ENCODE data around the gene MAMDC4.
A peak's percentile ranks its signal among the peaks of the same experiment; 100 is the strongest.

Gene MAMDC4

GRCh38 chr9:136898483-136899100 is 46.4 kb downstream of the MAMDC4 start:
- H3K4me3 Mint-ChIP-seq = no peak overlapping the region
- peaks cover 6% of the 10 kb centered on the region for H3K36me3 Mint-ChIP-seq
- H3K27me3 Mint-ChIP-seq = no peaks in the 10 kb centered on the region
- H3K4me1 Mint-ChIP-seq (ENCODE audit: low read depth) = peaks cover 46% of the 10 kb centered on the region
- H3K27ac Mint-ChIP-seq = no peak overlapping the region
- no peaks in the 10 kb centered on the region for H3K9me3 Mint-ChIP-seq (ENCODE audit: low read depth)

DNA sequence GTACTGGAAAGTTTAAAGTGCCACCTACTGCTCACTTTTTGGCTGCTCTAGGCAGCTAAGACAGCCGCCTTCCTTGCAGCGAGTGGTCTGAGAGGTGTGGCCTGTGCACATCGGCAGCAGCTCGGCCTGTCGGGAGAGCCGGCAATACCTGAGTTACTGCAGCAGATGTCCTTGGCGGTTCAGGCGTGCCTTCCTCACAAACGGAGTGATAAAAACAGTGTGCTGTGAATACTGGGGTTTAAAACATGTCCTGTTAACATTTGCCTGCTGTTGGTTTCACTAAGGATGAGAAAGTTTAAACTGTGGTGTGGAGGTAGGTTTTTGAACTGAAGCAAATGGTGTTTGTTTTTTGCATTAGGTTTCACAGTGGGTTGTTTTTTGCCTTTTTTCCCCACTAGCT is 47.0 kb downstream of the MAMDC4 start:
- peaks cover 6% of the 10 kb centered on the region for H3K36me3 Mint-ChIP-seq
- no peaks in the 10 kb centered on the region for H3K27me3 Mint-ChIP-seq
- H3K4me1 Mint-ChIP-seq (ENCODE audit: low read depth) = peaks cover 45% of the 10 kb centered on the region
- no peaks in the 10 kb centered on the region for H3K9me3 Mint-ChIP-seq (ENCODE audit: low read depth)
- H3K27ac Mint-ChIP-seq = peak overlapping the region; percentile 64
- no peak overlapping the region for H3K4me3 Mint-ChIP-seq

GRCh38 chr9:136900556-136900955 is 48.4 kb downstream of the MAMDC4 start:
- Mint-ChIP-seq H3K4me3 (no peak overlapping the region), H3K4me1 (ENCODE audit: low read depth) (peaks cover 42% of the 10 kb centered on the region), H3K27ac (peak overlapping the region; percentile 54), H3K36me3 (peaks cover 6% of the 10 kb centered on the region), H3K9me3 (ENCODE audit: low read depth) (no peaks in the 10 kb centered on the region), H3K27me3 (no peaks in the 10 kb centered on the region)

DNA sequence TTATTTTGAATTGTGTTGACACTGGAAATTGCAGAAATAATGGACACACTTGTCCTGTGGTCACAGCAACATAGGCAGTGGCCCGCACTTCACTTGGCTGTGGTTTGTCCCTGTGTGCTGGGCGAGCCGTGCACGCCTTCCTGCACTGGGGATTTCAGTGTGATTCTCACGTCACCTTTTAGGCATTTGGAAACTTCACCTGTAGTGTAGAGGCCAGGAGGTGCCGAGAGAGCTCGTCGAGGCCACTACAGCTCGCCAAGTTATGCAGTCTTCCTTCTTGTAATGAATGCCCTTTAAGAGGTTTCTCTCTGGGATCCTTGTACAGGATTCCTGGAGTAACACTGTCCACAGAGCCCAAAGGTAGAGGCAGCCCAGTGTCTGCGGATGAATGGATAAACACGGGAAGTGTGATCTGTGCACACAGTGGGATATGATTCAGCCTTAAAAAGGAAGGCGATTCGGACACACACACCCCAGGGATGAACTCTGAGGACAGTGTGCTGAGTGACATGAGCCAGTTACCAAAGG is 48.9 kb downstream of the MAMDC4 start:
- H3K4me1 Mint-ChIP-seq (ENCODE audit: low read depth) = peaks cover 43% of the 10 kb centered on the region
- peak overlapping the region; percentile 84 for H3K4me3 Mint-ChIP-seq
- H3K27me3 Mint-ChIP-seq = no peaks in the 10 kb centered on the region
- peaks cover 6% of the 10 kb centered on the region for H3K36me3 Mint-ChIP-seq
- H3K27ac Mint-ChIP-seq = peak overlapping the region; percentile 96
- H3K9me3 Mint-ChIP-seq (ENCODE audit: low read depth) = no peaks in the 10 kb centered on the region

DNA sequence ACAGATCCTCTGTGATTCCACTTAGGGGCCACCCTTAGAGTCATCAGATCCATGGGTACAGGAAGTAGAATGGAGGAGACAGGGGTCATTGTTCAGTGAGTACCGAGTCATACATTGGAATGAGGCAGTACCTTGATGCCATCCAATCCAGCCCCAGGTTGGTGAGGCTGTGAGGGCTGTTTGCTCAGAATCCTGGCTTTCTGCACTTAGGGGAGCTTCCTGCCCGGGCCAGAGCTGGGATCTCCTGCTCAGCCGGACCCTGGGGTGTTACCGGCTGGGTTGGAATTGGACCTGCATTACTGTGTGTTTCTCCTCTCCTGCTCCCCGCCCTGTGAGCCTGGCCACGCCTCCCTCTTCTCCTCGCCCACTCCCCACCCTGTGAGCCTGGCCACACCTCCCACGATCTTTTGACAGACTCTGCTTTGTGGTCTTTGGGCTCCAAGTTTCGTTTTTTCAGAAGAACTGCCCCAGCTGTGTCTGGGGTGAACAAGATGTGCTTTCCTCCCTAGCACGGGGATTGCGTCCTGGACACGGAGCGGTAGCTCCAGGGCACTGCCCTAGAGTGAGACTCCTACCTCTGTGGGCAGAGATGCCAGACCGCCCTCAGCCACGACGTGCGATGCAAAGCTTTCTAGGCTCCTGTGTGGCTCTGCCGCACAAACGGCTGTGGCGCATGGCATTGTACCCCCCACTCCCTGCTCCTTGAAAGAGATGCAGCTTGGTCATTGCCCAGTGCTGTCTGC is 49.5 kb downstream of the MAMDC4 start:
- Mint-ChIP-seq H3K4me3 (peak overlapping the region; percentile 84), H3K36me3 (peaks cover 6% of the 10 kb centered on the region), H3K27ac (peak overlapping the region; percentile 96), H3K4me1 (ENCODE audit: low read depth) (peaks cover 47% of the 10 kb centered on the region), H3K9me3 (ENCODE audit: low read depth) (no peaks in the 10 kb centered on the region), H3K27me3 (no peaks in the 10 kb centered on the region)

DNA sequence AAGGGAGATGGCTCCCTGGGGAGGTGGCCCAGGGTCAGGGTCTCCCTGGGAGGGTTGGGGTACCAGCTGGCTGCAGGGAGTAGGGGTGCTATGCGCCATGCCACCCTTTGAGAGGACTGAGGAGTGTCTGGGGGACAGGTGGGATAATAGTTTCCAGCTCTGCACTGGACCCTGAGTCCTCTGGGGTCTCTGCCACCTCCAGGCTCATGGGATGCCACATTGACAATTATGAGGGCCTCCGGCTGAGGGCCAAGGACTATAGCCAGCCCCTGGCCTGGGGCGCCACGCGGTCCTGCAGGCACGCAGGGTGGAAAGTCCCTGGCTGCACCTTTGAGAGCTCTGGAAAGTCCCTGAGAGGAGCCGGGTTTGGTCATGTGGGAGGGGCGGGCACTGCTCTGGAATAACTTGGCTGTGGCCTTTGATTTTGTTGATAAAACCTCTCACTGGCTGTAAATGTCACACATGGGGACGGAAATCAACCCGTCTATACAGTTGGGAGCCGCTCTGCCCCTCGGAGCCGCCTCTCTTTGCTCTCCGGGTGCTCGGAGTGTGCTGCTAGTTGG is 50.2 kb downstream of the MAMDC4 start:
- Mint-ChIP-seq H3K4me3 (peak overlapping the region; percentile 84), H3K4me1 (ENCODE audit: low read depth) (peaks cover 46% of the 10 kb centered on the region), H3K27me3 (no peaks in the 10 kb centered on the region), H3K36me3 (peaks cover 6% of the 10 kb centered on the region), H3K9me3 (ENCODE audit: low read depth) (no peaks in the 10 kb centered on the region), H3K27ac (peak overlapping the region; percentile 96)

GRCh38 chr9:136903041-136903554 is 51.0 kb downstream of the MAMDC4 start:
- Mint-ChIP-seq H3K4me1 (ENCODE audit: low read depth) (peaks cover 46% of the 10 kb centered on the region), H3K36me3 (peaks cover 6% of the 10 kb centered on the region), H3K9me3 (ENCODE audit: low read depth) (no peaks in the 10 kb centered on the region), H3K27ac (peak overlapping the region; percentile 86), H3K4me3 (no peak overlapping the region), H3K27me3 (no peaks in the 10 kb centered on the region)

GRCh38 chr9:136906266-136906665 is 54.1 kb downstream of the MAMDC4 start:
- peaks cover 35% of the 10 kb centered on the region for H3K4me1 Mint-ChIP-seq (ENCODE audit: low read depth)
- peak overlapping the region; percentile 34 for H3K27ac Mint-ChIP-seq
- H3K27me3 Mint-ChIP-seq = no peaks in the 10 kb centered on the region
- H3K4me3 Mint-ChIP-seq = no peak overlapping the region
- H3K36me3 Mint-ChIP-seq = peaks cover 2% of the 10 kb centered on the region
- H3K9me3 Mint-ChIP-seq (ENCODE audit: low read depth) = no peaks in the 10 kb centered on the region

DNA sequence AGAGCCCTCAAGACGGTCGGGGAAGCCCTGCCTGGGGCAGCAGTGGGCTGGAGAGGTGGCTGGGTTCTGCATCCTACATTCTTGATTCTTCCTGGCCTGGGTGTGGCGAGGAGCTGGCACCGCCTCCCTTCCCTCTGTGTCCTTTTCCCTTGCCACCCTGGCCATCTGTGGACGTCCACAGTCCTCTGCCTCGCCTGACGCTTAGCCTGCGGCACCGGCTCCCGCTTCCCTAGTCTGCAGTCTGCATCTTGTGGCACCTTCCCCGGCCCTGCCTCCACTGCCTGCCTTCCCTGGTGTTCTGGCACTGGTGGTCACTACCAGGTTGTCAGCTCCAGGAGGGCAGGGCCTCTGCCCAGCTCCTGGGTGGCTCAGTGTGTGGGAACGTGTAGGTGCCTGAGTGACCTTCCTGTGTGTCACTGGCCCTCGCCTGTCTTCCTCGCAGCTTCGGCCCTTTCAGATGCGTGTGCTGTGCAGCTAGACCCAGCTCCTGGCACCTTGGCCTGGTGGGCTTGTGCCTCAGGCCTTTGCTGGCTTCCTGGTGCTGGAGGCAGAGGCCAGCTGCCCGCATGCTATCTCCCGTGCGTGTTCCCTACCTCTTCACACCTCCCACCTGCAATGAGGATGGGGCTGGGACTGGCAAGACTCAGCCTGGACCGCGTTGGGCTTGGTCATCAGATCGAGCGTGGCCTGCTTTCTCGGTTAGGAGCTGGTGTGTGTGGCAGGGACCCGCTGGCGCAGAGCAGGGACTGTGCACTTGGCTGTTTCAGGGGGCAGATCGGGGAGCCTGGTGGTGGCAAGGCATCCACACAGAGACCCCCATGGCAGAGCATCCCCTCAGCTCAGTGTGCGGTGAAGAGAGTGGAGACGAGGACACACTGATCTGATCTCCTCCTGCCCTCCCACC is 55.1 kb downstream of the MAMDC4 start:
- H3K9me3 Mint-ChIP-seq (ENCODE audit: low read depth) = no peaks in the 10 kb centered on the region
- no peaks in the 10 kb centered on the region for H3K36me3 Mint-ChIP-seq
- peaks cover 25% of the 10 kb centered on the region for H3K4me1 Mint-ChIP-seq (ENCODE audit: low read depth)
- no peaks in the 10 kb centered on the region for H3K27me3 Mint-ChIP-seq
- no peak overlapping the region for H3K27ac Mint-ChIP-seq
- no peak overlapping the region for H3K4me3 Mint-ChIP-seq

Measured in activated naive CD8-positive, alpha-beta T cell (primary cell).